ENCODE measurements around the gene C12orf43. TPM values are rescaled to one million over a fixed set of nuclear protein-coding genes. Genes with fewer than 3 reads are reported as not detected.

C12orf43 gene
- total RNA-seq, 1 experiment from 2014 or later = 14.8 TPM

- Histone ChIP-seq H3K36me3 (ENCODE audit: low read depth) (no peaks in the 10 kb centered on the region), H3K4me1 (replicated peaks; ENCODE audit: insufficient read depth) (no peaks in the 10 kb centered on the region), H2AFZ (no peak overlapping the region), H3F3A (ENCODE audit: insufficient read depth, low read depth) (no peaks in the 10 kb centered on the region), H3K9me2 (ENCODE audit: insufficient read depth) (no peaks in the 10 kb centered on the region), H3K4me2 (no peak overlapping the region), H4K20me1 (ENCODE audit: insufficient read depth) (no peaks in the 10 kb centered on the region), H3K4me3 (no peak overlapping the region), H3K27me3 (ENCODE audit: insufficient read depth, low read depth) (no peaks in the 10 kb centered on the region), H3K79me2 (ENCODE audit: low read depth) (no peaks in the 10 kb centered on the region), H3K27ac (no peak overlapping the region), H3K9me3 (ENCODE audit: insufficient read depth, low read depth) (no peaks in the 10 kb centered on the region)
- DNase-seq = no peak
- no TSS peak for BruUV-seq (replicated peaks)
- TF ChIP-seq EZH2 (IDR thresholded peaks at IDR 0.05; ENCODE audit: low read depth) (no peak), CTCF (conservative IDR thresholded peaks at IDR 0.05) (no peak)
- ChIA-PET CTCF (no interaction called here), POLR2A (ENCODE audit: unreplicated experiment) (no interaction called here)
- intact Hi-C loops (cut with micrococcal nuclease; ENCODE audit: unreplicated experiment) = no loop called here
Observed at GRCh38 chr12:120981407-120981941, 34.8 kb downstream of the C12orf43 start.

- intact Hi-C loops (cut with micrococcal nuclease; ENCODE audit: unreplicated experiment) = no loop called here
- Histone ChIP-seq H4K20me1 (ENCODE audit: insufficient read depth) (no peaks in the 10 kb centered on the region), H3K9me3 (ENCODE audit: insufficient read depth, low read depth) (no peaks in the 10 kb centered on the region), H3F3A (ENCODE audit: insufficient read depth, low read depth) (no peaks in the 10 kb centered on the region), H3K36me3 (ENCODE audit: low read depth) (no peaks in the 10 kb centered on the region), H3K27ac (no peak overlapping the region), H3K4me2 (no peak overlapping the region), H3K4me1 (replicated peaks; ENCODE audit: insufficient read depth) (no peaks in the 10 kb centered on the region), H2AFZ (no peak overlapping the region), H3K9me2 (ENCODE audit: insufficient read depth) (no peaks in the 10 kb centered on the region), H3K4me3 (no peak overlapping the region), H3K79me2 (ENCODE audit: low read depth) (no peaks in the 10 kb centered on the region), H3K27me3 (ENCODE audit: insufficient read depth, low read depth) (no peaks in the 10 kb centered on the region)
- no peak for DNase-seq
- no TSS peak for BruUV-seq (replicated peaks)
- no peak for TF ChIP-seq EZH2 (IDR thresholded peaks at IDR 0.05; ENCODE audit: low read depth)
- no peak for TF ChIP-seq CTCF (conservative IDR thresholded peaks at IDR 0.05)
- ChIA-PET POLR2A (ENCODE audit: unreplicated experiment) (no interaction called here), CTCF (no interaction called here)
Observed at GRCh38 chr12:120980800-120981368, 35.4 kb downstream of the C12orf43 start.

GRCh38 chr12:120979862-120980696 lies 36.2 kb downstream of the C12orf43 start:
- Histone ChIP-seq H3K36me3 (ENCODE audit: low read depth) (no peaks in the 10 kb centered on the region), H3K4me2 (no peak overlapping the region), H3K9me2 (ENCODE audit: insufficient read depth) (no peaks in the 10 kb centered on the region), H3K27me3 (ENCODE audit: insufficient read depth, low read depth) (no peaks in the 10 kb centered on the region), H4K20me1 (ENCODE audit: insufficient read depth) (no peaks in the 10 kb centered on the region), H2AFZ (no peak overlapping the region), H3K79me2 (ENCODE audit: low read depth) (no peaks in the 10 kb centered on the region), H3K4me1 (replicated peaks; ENCODE audit: insufficient read depth) (no peaks in the 10 kb centered on the region), H3K4me3 (no peak overlapping the region), H3K9me3 (ENCODE audit: insufficient read depth, low read depth) (no peaks in the 10 kb centered on the region), H3K27ac (no peak overlapping the region), H3F3A (ENCODE audit: insufficient read depth, low read depth) (no peaks in the 10 kb centered on the region)
- TF ChIP-seq CTCF (conservative IDR thresholded peaks at IDR 0.05) = no peak
- TF ChIP-seq EZH2 (IDR thresholded peaks at IDR 0.05; ENCODE audit: low read depth) = no peak
- ChIA-PET POLR2A (ENCODE audit: unreplicated experiment) (no interaction called here), CTCF (no interaction called here)
- DNase-seq = no peak
- BruUV-seq (replicated peaks) = no TSS peak
- intact Hi-C loops (cut with micrococcal nuclease; ENCODE audit: unreplicated experiment) = no loop called here
